Measurements from ENCODE around the gene CFTR. TPM values are rescaled to one million over a fixed set of nuclear protein-coding genes. Genes with fewer than 3 reads are reported as not detected.

Gene CFTR
- total RNA-seq, 4 donors from 2014 or later, result 43.0 to 176 (median 76.6) TPM

GRCh38 chr7:117468174-117468573 lies 11.7 kb upstream of the CFTR start:
- H3K9me3 ChIP-seq, result no peaks in the 10 kb centered on the region
- in situ Hi-C loops (cut with MboI; ENCODE audit: low pct_ligation_motif_present in 1 of 4, low pct_unique_long_range_greater_than_20kb in 1 of 4, low sequenced_read_pairs in 3 of 4), result loop anchor here in 1 of 4 donors (25.0 kb wide), 1 partner anchor 244 kb away; no protein-coding TSS in a partner anchor
- no peak for DNase-seq
- no peaks in the 10 kb centered on the region for H3K27me3 ChIP-seq
- WGBS, 2 donors (ENCODE audit: low coverage in 1 of 2), result 91 to 94% methylated on average over 2 of the region's 2 CpGs
- H3K27ac ChIP-seq, result no peak overlapping the region
- H3K4me3 ChIP-seq, result no peak overlapping the region
- no peaks in the 10 kb centered on the region for H3K36me3 ChIP-seq
- no peaks in the 10 kb centered on the region for H3K4me1 ChIP-seq
- intact Hi-C loops (cut with DNase I; ENCODE audit: low total_unique reads), result no loop called here
- no peak for TF ChIP-seq POLR2AphosphoS5 (IDR thresholded peaks at IDR 0.05)
- no peak for TF ChIP-seq CTCF (IDR thresholded peaks at IDR 0.05)
- no peak for TF ChIP-seq EP300 (IDR thresholded peaks at IDR 0.05; ENCODE audit: low read depth)
- TF ChIP-seq POLR2A (IDR thresholded peaks at IDR 0.05), result no peak

GRCh38 chr7:117470777-117471176 lies 9.0 kb upstream of the CFTR start:
- no peaks in the 10 kb centered on the region for H3K27me3 ChIP-seq
- H3K4me1 ChIP-seq, result no peaks in the 10 kb centered on the region
- no peak for DNase-seq
- intact Hi-C loops (cut with DNase I; ENCODE audit: low total_unique reads), result no loop called here
- TF ChIP-seq EP300 (IDR thresholded peaks at IDR 0.05; ENCODE audit: low read depth), result no peak
- TF ChIP-seq POLR2A (IDR thresholded peaks at IDR 0.05), result no peak
- no peak for TF ChIP-seq POLR2AphosphoS5 (IDR thresholded peaks at IDR 0.05)
- TF ChIP-seq CTCF (IDR thresholded peaks at IDR 0.05), result no peak
- no peaks in the 10 kb centered on the region for H3K36me3 ChIP-seq
- no peak overlapping the region for H3K27ac ChIP-seq
- no peaks in the 10 kb centered on the region for H3K9me3 ChIP-seq
- no peak overlapping the region for H3K4me3 ChIP-seq
- WGBS, 2 donors (ENCODE audit: low coverage in 1 of 2), result 20 to 61% methylated on average over 1 to 5 of the region's 5 CpGs
- in situ Hi-C loops (cut with MboI; ENCODE audit: low pct_ligation_motif_present in 1 of 4, low pct_unique_long_range_greater_than_20kb in 1 of 4, low sequenced_read_pairs in 3 of 4), result loop anchor here in 1 of 4 donors (25.0 kb wide), 1 partner anchor 242 kb away; no protein-coding TSS in a partner anchor

- DNase-seq, result no peak
- Histone ChIP-seq H3K4me3 (no peak overlapping the region), H3K27ac (no peak overlapping the region), H3K27me3 (no peaks in the 10 kb centered on the region), H3K4me1 (no peaks in the 10 kb centered on the region), H3K36me3 (no peaks in the 10 kb centered on the region), H3K9me3 (no peaks in the 10 kb centered on the region)
- no peak for TF ChIP-seq EP300 (IDR thresholded peaks at IDR 0.05; ENCODE audit: low read depth)
- no peak for TF ChIP-seq POLR2A (IDR thresholded peaks at IDR 0.05)
- no peak for TF ChIP-seq POLR2AphosphoS5 (IDR thresholded peaks at IDR 0.05)
- no peak for TF ChIP-seq CTCF (IDR thresholded peaks at IDR 0.05)
- in situ Hi-C loops (cut with MboI; ENCODE audit: low pct_ligation_motif_present in 1 of 4, low pct_unique_long_range_greater_than_20kb in 1 of 4, low sequenced_read_pairs in 3 of 4), result loop anchor here in 1 of 4 donors (25.0 kb wide), 1 partner anchor 240 kb away; no protein-coding TSS in a partner anchor
- intact Hi-C loops (cut with DNase I; ENCODE audit: low total_unique reads), result no loop called here
Measured at GRCh38 chr7:117472335-117472734, 7.5 kb upstream of the CFTR start.

DNA sequence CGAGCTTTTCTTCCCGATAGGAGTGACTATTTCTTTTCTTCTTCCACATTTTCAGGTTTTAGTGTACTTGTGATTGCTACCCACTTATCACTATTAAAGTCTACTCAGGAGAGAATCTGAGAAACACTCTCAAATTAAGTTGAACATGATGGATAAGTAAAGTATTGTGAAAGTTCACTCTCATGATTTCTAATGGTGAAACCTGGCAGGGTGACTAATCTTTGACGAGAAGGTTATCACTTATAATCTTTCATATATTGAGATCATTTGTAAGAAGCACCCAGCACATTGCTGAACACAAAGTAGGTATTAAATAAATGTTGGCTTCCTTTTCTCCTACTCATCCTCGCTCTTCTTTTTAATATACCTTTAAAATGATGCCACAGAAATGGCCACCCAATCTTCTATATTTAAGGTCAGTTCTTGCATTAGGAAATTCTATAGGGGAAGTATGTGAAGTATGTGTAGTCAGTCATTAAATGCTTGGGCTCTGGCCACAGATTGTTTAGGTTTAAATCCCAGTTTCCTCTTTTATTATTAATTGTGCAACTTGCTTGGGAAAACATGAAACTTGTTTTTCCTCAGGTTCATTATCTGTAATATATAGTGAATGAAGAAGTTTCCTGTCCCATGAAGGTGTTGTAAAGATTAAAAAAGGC lies 3.1 kb upstream of the CFTR start:
- Histone ChIP-seq H3K4me3 (no peak overlapping the region), H3K27ac (no peak overlapping the region), H3K36me3 (no peaks in the 10 kb centered on the region), H3K9me3 (no peaks in the 10 kb centered on the region), H3K4me1 (peaks cover 0 to 14% (median 8%) of the 10 kb centered on the region in 4 donors), H3K27me3 (peaks cover 22% of the 10 kb centered on the region)
- in situ Hi-C loops (cut with MboI; ENCODE audit: low pct_ligation_motif_present in 1 of 4, low pct_unique_long_range_greater_than_20kb in 1 of 4, low sequenced_read_pairs in 3 of 4) (no loop called here), intact Hi-C loops (cut with DNase I; ENCODE audit: low total_unique reads) (no loop called here)
- DNase-seq, result no peak
- TF ChIP-seq EP300 (IDR thresholded peaks at IDR 0.05; ENCODE audit: low read depth), result no peak
- 68 to 77% methylated on average over 4 of the region's 4 CpGs for WGBS, 2 donors (ENCODE audit: low coverage in 1 of 2)

Data from transverse colon (tissue), 4 donors.